GM18909 (cell line): ENCODE data around the gene SLC4A5.
"Not testable (repeated sequence)": the region's sequence is repeated elsewhere in the genome, so short reads cannot be mapped to it uniquely, and the experiment has no call there.

Experiments used
- ATAC-seq: cut with Tn5 transposase; IDR thresholded peaks from one replicate; pipeline ENCODE4 v1.9.1; 2021; ENCODE audit warnings: mild to moderate bottlenecking; ENCODE audit not compliant: unreplicated experiment, poor library complexity

SLC4A5 gene

GRCh38 chr2:74244286-74244685 lies 98.9 kb downstream of the SLC4A5 start:
- no peak for ATAC-seq

- ATAC-seq: no peak
Observed at GRCh38 chr2:74242354-74243071, 100.7 kb downstream of the SLC4A5 start.

GRCh38 chr2:74239346-74239745 lies 103.9 kb downstream of the SLC4A5 start:
- ATAC-seq: no peak

GRCh38 chr2:74238879-74239278 lies 104.3 kb downstream of the SLC4A5 start:
- no peak for ATAC-seq

GRCh38 chr2:74235041-74235440 lies 108.2 kb downstream of the SLC4A5 start:
- no peak for ATAC-seq

- ATAC-seq: no peak
Observed at GRCh38 chr2:74233648-74234047, 109.6 kb downstream of the SLC4A5 start.

- no peak for ATAC-seq
Observed at GRCh38 chr2:74232426-74232825, 110.8 kb downstream of the SLC4A5 start.

GRCh38 chr2:74229865-74230264 lies 113.4 kb downstream of the SLC4A5 start:
- not testable (repeated sequence) for ATAC-seq

GRCh38 chr2:74228772-74229171 lies 114.4 kb downstream of the SLC4A5 start:
- ATAC-seq: no peak

GRCh38 chr2:74227646-74228045 lies 115.6 kb downstream of the SLC4A5 start:
- no peak for ATAC-seq

- no peak for ATAC-seq
Observed at GRCh38 chr2:74226648-74227213, 116.5 kb downstream of the SLC4A5 start.

- ATAC-seq: no peak
Observed at GRCh38 chr2:74225698-74226459, 117.3 kb downstream of the SLC4A5 start.

GRCh38 chr2:74223941-74224770 lies 119.1 kb downstream of the SLC4A5 start:
- no peak for ATAC-seq

- no peak for ATAC-seq
Observed at GRCh38 chr2:74222300-74222650, 120.9 kb downstream of the SLC4A5 start.

GRCh38 chr2:74221604-74222299 lies 121.5 kb downstream of the SLC4A5 start:
- no peak for ATAC-seq

GRCh38 chr2:74221091-74221490 lies 122.1 kb downstream of the SLC4A5 start:
- ATAC-seq: no peak

GRCh38 chr2:74219846-74220486 lies 123.2 kb downstream of the SLC4A5 start:
- no peak for ATAC-seq

GRCh38 chr2:74216642-74217041 lies 126.6 kb downstream of the SLC4A5 start:
- ATAC-seq: no peak

GRCh38 chr2:74215771-74216170 lies 127.4 kb downstream of the SLC4A5 start:
- not testable (repeated sequence) for ATAC-seq
